ENCODE results near the gene MSL1.

Gene MSL1

DNA sequence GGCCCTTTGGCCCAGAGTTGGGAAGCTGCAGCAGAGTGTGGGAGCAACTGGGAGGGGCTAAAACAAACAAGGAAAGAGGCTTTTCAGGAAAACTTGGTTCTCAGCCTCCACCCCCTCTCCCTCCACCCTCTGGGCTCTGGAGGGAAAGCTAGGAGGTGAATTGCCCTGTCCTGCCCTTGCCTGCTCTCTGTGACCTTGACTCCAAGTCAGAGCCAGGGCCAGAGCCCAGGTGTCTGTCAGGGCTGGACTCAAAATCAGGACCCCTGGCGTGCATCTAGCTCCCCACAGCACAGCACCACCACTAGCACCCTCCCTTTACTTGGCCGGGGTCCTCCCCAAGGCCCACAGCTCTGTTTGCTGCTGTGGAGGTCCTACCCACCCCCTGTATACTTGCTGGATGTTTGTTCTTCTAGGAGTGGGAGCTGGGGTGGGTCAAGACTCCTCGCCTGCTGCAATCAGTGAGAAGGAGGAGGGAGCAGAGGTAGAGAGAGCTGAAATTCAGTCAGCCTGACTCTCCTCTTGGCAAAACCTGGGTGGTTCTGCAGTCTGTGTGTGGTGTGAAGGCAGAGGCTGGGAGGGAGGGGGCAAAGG, 18.6 kb upstream of the MSL1 start:
- TF ChIP-seq, protein P1, sequence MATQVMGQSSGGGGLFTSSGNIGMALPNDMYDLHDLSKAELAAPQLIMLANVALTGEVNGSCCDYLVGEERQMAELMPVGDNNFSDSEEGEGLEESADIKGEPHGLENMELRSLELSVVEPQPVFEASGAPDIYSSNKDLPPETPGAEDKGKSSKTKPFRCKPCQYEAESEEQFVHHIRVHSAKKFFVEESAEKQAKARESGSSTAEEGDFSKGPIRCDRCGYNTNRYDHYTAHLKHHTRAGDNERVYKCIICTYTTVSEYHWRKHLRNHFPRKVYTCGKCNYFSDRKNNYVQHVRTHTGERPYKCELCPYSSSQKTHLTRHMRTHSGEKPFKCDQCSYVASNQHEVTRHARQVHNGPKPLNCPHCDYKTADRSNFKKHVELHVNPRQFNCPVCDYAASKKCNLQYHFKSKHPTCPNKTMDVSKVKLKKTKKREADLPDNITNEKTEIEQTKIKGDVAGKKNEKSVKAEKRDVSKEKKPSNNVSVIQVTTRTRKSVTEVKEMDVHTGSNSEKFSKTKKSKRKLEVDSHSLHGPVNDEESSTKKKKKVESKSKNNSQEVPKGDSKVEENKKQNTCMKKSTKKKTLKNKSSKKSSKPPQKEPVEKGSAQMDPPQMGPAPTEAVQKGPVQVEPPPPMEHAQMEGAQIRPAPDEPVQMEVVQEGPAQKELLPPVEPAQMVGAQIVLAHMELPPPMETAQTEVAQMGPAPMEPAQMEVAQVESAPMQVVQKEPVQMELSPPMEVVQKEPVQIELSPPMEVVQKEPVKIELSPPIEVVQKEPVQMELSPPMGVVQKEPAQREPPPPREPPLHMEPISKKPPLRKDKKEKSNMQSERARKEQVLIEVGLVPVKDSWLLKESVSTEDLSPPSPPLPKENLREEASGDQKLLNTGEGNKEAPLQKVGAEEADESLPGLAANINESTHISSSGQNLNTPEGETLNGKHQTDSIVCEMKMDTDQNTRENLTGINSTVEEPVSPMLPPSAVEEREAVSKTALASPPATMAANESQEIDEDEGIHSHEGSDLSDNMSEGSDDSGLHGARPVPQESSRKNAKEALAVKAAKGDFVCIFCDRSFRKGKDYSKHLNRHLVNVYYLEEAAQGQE (IDR thresholded peaks at IDR 0.05; ENCODE audit: low read depth) = no peak
- TF ChIP-seq ZBTB7A (IDR thresholded peaks at IDR 0.05; ENCODE audit: low read depth) (no peak), FOXM1 (IDR thresholded peaks at IDR 0.05; ENCODE audit: borderline replicate concordance, low read depth) (no peak), CREB1 (IDR thresholded peaks at IDR 0.05; ENCODE audit: low read depth) (no peak), TAF1 (IDR thresholded peaks at IDR 0.05; ENCODE audit: low read depth) (no peak), TEAD4 (IDR thresholded peaks at IDR 0.05) (no peak)
- TF ChIP-seq, protein P2, sequence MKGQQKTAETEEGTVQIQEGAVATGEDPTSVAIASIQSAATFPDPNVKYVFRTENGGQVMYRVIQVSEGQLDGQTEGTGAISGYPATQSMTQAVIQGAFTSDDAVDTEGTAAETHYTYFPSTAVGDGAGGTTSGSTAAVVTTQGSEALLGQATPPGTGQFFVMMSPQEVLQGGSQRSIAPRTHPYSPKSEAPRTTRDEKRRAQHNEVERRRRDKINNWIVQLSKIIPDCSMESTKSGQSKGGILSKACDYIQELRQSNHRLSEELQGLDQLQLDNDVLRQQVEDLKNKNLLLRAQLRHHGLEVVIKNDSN (IDR thresholded peaks at IDR 0.05) = no peak

DNA sequence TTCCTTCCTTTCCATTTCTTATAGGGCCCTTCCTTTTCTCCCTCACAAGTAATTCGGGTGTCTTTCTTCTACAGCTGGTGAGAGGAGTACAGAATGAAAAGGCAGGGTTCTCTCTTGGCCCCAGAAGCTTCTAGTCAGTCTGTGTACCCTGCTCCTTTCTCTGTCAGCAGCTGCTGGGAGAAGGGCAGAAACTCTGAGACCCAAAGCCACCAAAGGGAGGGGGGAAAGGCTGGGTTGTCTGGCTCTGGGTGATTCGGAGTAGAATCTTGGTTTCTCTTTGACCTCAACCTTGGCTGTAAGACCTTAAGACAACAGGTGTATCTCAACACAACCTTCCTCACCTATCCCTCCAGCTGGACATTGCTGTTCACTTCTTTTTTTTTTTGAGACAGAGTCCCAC, 18.1 kb upstream of the MSL1 start:
- no peak for TF ChIP-seq TAF1 (IDR thresholded peaks at IDR 0.05; ENCODE audit: low read depth)
- no peak for TF ChIP-seq YY1 (IDR thresholded peaks at IDR 0.05; ENCODE audit: low read depth)
- TF ChIP-seq, protein P2 (IDR thresholded peaks at IDR 0.05) = no peak
- no peak for TF ChIP-seq CREB1 (IDR thresholded peaks at IDR 0.05; ENCODE audit: low read depth)
- TF ChIP-seq RAD21 (IDR thresholded peaks at IDR 0.05; ENCODE audit: low read depth) = no peak
- no peak for TF ChIP-seq EGR1 (IDR thresholded peaks at IDR 0.05)
- TF ChIP-seq TCF12 (IDR thresholded peaks at IDR 0.05; ENCODE audit: low read depth) = no peak
- no peak for TF ChIP-seq ZBTB7A (IDR thresholded peaks at IDR 0.05; ENCODE audit: low read depth)
- TF ChIP-seq, protein P1 (IDR thresholded peaks at IDR 0.05; ENCODE audit: low read depth) = no peak
- TF ChIP-seq EP300 (IDR thresholded peaks at IDR 0.05; ENCODE audit: borderline replicate concordance) = no peak
- no peak for TF ChIP-seq FOXM1 (IDR thresholded peaks at IDR 0.05; ENCODE audit: borderline replicate concordance, low read depth)
- TF ChIP-seq TEAD4 (IDR thresholded peaks at IDR 0.05) = no peak
- TF ChIP-seq CEBPB (IDR thresholded peaks at IDR 0.05) = no peak
- no peak for TF ChIP-seq NFIC (IDR thresholded peaks at IDR 0.05)
- TF ChIP-seq, protein P3, sequence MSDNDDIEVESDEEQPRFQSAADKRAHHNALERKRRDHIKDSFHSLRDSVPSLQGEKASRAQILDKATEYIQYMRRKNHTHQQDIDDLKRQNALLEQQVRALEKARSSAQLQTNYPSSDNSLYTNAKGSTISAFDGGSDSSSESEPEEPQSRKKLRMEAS (IDR thresholded peaks at IDR 0.05) = no peak

DNA sequence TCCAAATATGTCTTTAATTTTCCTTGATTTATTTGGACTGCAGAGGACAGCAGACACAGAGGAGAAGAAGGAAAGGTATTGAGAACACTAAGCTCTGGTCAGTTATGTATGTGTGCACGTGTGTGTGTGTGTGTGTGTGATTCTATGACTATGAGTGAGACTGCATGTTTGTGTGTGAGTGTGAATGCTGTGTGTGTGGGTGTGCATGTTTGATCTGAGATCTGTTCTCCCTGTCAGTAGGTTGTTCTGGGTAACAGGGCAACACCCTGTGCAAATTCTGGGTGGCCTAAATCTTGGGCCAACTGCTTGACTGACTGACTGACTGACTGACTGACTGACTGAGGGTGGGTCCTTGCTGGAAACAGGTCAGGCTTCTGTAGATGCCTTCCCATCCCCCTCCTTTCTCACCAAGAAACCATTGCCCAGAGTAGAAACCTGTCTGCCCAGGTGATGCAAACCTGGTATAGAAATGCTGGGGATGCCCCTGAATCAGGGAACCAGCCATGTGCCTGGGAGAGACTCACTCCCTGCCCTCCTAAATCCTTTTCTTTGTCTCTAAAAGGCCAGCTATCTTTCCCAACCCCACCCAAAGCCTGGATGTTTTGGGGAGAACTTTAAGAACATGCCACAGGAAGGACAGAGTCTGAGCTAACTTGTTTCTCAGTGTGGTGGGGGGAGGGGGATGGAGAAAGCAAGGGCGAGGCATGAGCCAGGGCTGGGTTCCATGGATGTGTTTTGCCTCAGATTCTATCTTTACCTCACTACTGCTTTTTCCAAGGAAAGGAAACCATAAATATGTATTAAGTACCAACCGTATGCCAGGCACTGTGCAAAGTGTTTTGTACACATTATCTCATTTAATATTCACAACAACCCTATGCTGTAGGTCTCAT, 16.9 kb upstream of the MSL1 start:
- TF ChIP-seq NFIC (IDR thresholded peaks at IDR 0.05) (no peak), EP300 (IDR thresholded peaks at IDR 0.05; ENCODE audit: borderline replicate concordance) (no peak), YY1 (IDR thresholded peaks at IDR 0.05; ENCODE audit: low read depth) (no peak), ZBTB7A (IDR thresholded peaks at IDR 0.05; ENCODE audit: low read depth) (no peak)
- TF ChIP-seq, protein P2 (IDR thresholded peaks at IDR 0.05) = no peak

DNA sequence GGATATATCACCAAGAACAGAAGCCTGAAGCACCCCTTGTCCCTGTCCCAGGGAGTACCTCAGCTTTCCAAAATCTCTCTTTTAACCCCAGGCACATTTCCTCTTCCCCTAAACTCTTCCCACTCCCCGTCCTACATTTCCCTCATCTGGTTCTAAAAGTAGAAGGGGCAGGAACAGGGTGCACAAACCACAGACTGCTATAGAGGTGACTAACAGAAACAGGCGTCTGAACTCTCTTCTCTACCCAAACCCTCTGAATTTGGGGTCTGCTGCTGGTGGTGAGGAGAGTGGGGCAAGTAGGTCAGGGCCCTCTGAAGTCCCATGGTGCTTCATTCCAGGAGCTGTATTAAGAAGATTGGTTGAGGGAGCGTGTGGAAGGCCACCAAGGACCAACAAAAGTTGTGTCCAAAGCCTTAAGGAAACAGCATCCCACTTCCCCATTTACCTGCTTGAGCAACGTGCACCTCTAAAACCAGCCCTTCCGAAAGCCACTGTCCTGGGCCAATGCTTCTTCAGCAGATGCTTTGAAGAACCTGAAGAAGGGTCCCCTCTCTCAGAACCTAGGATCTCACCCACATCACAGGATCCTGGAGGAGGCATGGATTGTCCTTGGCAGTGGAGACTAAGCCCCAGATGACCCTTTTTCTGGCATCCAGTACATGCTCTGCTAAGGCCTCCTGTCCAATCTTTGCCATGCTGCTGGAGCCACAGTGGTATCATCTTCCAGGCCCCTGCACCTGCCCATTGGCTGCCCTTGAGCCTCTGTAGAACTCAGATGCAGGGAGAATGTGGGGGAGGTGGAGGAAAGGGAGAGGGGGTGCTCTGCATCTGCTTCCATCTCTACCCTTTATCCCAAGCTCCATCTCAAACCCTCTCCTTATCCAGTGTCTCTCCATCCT, 15.7 kb upstream of the MSL1 start:
- TF ChIP-seq, protein P2 (IDR thresholded peaks at IDR 0.05) = no peak
- TF ChIP-seq TCF12 (IDR thresholded peaks at IDR 0.05; ENCODE audit: low read depth) (no peak), FOXM1 (IDR thresholded peaks at IDR 0.05; ENCODE audit: borderline replicate concordance, low read depth) (no peak)
- TF ChIP-seq, protein P1 (IDR thresholded peaks at IDR 0.05; ENCODE audit: low read depth) = no peak
- TF ChIP-seq, protein P3 (IDR thresholded peaks at IDR 0.05) = no peak
